Pulmonary artery endothelial cell (primary cell): ENCODE data around the gene MYL7. TPM values are rescaled to one million over a fixed set of nuclear protein-coding genes. Genes with fewer than 3 reads are reported as not detected.

Source experiments
- DNase-seq: peaks from one replicate; pipeline ENCODE4 v3.0.0-alpha.2; 2011; ENCODE audit warnings: low read depth, low spot score
- total RNA-seq: library from RNA; depleted of rRNA; stranded (reverse); fragments of >200 nt; gene quantifications from 2 replicates; pipeline ENCODE4 v1.2.3, GENCODE V29; 2014

The MYL7 gene
- total RNA-seq, 1 donor from 2014 or later, result not detected

- DNase-seq, result no peak
Observed at GRCh38 chr7:44150966-44151941, 10.1 kb upstream of the MYL7 start.

- DNase-seq, result no peak
Observed at GRCh38 chr7:44150466-44150832, 9.3 kb upstream of the MYL7 start.

GRCh38 chr7:44149571-44150465 is 8.7 kb upstream of the MYL7 start:
- no peak for DNase-seq

- no peak for DNase-seq
Observed at GRCh38 chr7:44148961-44149536, 7.9 kb upstream of the MYL7 start.

- no peak for DNase-seq
Observed at GRCh38 chr7:44148166-44148565, 7.0 kb upstream of the MYL7 start.

- DNase-seq, result no peak
Observed at GRCh38 chr7:44147026-44147991, 6.2 kb upstream of the MYL7 start.

- DNase-seq, result no peak
Observed at GRCh38 chr7:44145969-44146911, 5.1 kb upstream of the MYL7 start.

GRCh38 chr7:44145479-44145968 is 4.4 kb upstream of the MYL7 start:
- DNase-seq, result no peak

GRCh38 chr7:44144968-44145478 is 3.9 kb upstream of the MYL7 start:
- DNase-seq, result no peak

GRCh38 chr7:44144426-44144967 is 3.4 kb upstream of the MYL7 start:
- DNase-seq, result no peak

GRCh38 chr7:44143646-44144250 is 2.6 kb upstream of the MYL7 start:
- no peak for DNase-seq

GRCh38 chr7:44142028-44142427 is 896 bp upstream of the MYL7 start:
- DNase-seq, result no peak

GRCh38 chr7:44140341-44140740 is 791 bp downstream of the MYL7 start:
- DNase-seq, result no peak

- DNase-seq, result no peak
Observed at GRCh38 chr7:44139311-44140010, 1.7 kb downstream of the MYL7 start.

- DNase-seq, result no peak
Observed at GRCh38 chr7:44138698-44139097, 2.4 kb downstream of the MYL7 start.

GRCh38 chr7:44136731-44137130 is 4.4 kb downstream of the MYL7 start:
- DNase-seq, result no peak

GRCh38 chr7:44134943-44135628 is 6.0 kb downstream of the MYL7 start:
- no peak for DNase-seq
